LHCN-M2 (cell line): ENCODE measurements around the gene RASL11B. TPM values are rescaled to one million over a fixed set of nuclear protein-coding genes. Genes with fewer than 3 reads are reported as not detected.
"Not testable (repeated sequence)": the region's sequence is repeated elsewhere in the genome, so short reads cannot be mapped to it uniquely, and the experiment has no call there.

Experiments used
- DNase-seq: peaks from one replicate; pipeline ENCODE4 v3.0.0-alpha.2; 2012; ENCODE audit warnings: low read depth
- polyA plus RNA-seq: library from polyadenylated mRNA; unstranded; fragments of >200 nt; gene quantifications from one replicate; pipeline ENCODE4 v1.2.1, GENCODE V29; 2012; ENCODE audit warnings: missing spikeins
- total RNA-seq: library from RNA; depleted of rRNA; stranded (reverse); fragments of >200 nt; gene quantifications from 2 replicates; pipeline ENCODE4 v1.2.3, GENCODE V29; 2014; rRNA removed

RASL11B gene, protein sequence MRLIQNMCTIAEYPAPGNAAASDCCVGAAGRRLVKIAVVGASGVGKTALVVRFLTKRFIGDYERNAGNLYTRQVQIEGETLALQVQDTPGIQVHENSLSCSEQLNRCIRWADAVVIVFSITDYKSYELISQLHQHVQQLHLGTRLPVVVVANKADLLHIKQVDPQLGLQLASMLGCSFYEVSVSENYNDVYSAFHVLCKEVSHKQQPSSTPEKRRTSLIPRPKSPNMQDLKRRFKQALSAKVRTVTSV
- 0.17 and 0.32 TPM in 2 replicates for total RNA-seq
- 0.18 TPM for polyA plus RNA-seq

- DNase-seq: peak; percentile 66
Observed at GRCh38 chr4:52861879-52862616, at the start of gene RASL11B. Gene RASL11B (plus strand): TSS chr4:52862317. CDS start chr4:52862508, 191 bp downstream.

DNA sequence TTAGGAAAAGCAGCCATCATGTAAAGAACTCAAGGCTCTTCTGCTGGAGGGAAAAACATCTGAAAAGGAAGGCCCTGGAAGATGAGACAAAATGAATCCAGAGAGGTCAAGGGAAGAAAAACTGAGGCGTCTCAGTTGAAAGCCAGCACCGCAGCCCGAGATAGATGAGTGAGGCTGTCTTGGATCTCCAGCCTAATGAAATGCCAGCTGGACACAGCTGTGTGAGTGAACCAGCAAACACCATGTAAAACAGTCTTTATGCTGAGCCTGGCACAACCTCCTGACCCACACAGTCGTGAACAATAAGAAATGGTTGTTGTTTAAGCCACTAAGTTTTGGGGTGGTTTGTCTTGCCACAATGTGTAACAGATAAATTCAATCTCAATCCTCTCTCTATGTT lies 48.6 kb upstream of the RASL11B start:
- no peak for DNase-seq

DNA sequence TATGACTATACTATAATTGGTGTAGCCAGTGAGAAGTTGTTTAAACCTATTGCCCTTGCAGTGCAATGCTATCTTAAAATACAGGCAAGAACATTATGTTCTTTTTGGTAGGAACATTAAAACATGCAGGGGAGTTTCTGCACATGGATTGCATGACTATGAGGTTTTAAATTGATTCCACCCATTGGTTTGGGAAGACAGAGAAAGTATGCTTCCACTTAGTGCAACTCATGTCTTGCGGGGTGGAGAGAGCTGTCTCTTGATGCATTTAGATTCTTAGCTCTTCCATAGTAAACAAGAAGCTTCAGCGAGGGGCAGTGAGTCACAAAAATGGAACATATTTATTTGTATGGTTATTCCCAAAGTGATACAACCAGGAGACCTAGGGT lies 39.5 kb upstream of the RASL11B start:
- peak; percentile 79 for DNase-seq

DNA sequence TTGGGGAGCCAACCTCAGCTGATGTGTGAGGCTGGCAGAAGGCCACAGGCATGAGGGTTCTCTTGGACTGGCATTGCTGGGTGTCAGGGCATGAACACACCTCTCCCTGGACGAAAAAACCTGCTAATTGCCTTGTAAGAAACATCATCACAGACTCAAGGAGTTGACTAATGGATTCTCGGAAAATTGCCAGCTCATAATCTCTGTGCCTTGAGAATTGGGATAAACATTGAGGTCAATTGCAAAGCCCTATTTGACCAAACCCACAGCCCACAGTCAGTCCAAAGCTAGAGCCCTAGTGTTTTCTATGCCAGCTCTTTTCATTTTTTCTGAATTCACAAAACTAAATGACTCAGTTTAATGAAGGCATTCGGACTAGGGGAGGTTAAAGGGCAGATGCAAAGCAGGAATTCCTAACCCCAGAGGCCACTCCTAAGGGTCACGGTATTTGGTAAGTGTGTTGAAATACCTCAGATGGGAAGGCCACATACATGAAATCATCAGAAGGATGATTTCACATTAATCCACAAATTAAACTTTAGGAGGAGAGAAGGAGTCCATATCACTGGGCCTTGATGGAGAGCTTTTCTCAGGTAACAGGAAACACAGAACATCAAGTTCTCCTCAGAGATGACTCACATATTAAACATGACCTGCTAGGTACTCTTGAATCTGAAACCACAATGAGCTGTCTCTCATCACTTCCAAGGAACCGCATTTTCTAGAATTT lies 39.0 kb upstream of the RASL11B start:
- peak; percentile 95 for DNase-seq

DNA sequence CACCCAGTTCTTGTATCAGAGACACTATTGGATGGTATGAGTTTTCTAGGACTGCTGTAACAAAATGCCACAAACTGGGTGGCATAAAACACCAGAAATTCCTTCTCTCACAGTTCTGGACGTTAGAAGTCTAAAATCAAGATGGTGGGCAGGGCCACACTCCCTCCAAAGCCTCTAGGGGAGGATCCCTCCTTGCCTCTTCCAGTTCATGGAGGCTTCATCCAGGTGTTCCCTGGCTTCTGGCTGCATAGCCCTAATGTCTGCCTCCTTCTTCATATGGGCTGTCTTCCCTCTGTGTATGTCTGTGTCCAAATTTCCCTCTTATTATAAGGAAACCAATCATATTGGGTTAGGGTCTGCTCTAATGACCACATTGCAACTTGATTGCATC lies 38.4 kb upstream of the RASL11B start:
- no peak for DNase-seq

GRCh38 chr4:52824270-52824602 lies 37.9 kb upstream of the RASL11B start:
- no peak for DNase-seq

- DNase-seq: no peak
Observed at GRCh38 chr4:52824603-52825459, 37.3 kb upstream of the RASL11B start.

GRCh38 chr4:52825460-52826090 lies 36.5 kb upstream of the RASL11B start:
- no peak for DNase-seq

DNA sequence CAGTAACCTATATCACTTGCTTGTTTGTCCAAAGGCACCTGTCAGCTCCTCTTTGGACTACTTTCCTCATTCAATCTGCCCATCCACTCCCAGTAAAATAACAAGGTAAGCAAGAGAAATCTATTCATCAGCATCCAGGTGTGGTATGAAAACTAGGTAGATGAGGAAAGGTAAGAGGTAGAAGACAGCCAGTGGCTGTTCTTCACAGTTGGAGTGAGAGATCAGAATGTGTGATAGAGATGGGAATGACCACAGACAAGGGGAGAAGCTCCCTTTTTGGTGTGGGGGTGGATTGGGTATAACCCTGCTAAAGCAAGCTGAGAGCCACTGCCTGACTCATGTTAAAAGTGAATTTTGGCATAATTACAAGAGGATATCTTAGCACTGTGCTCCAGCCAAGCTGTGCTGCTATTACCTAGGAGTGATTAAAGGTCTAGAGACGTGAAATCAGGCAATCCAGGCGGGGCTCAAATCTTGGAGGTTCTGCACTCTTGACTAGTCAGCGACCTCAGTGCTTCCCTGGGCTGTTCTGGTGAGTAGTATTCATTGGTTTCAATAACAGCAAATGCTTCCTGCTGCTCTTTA lies 28.1 kb upstream of the RASL11B start:
- no peak for DNase-seq

DNA sequence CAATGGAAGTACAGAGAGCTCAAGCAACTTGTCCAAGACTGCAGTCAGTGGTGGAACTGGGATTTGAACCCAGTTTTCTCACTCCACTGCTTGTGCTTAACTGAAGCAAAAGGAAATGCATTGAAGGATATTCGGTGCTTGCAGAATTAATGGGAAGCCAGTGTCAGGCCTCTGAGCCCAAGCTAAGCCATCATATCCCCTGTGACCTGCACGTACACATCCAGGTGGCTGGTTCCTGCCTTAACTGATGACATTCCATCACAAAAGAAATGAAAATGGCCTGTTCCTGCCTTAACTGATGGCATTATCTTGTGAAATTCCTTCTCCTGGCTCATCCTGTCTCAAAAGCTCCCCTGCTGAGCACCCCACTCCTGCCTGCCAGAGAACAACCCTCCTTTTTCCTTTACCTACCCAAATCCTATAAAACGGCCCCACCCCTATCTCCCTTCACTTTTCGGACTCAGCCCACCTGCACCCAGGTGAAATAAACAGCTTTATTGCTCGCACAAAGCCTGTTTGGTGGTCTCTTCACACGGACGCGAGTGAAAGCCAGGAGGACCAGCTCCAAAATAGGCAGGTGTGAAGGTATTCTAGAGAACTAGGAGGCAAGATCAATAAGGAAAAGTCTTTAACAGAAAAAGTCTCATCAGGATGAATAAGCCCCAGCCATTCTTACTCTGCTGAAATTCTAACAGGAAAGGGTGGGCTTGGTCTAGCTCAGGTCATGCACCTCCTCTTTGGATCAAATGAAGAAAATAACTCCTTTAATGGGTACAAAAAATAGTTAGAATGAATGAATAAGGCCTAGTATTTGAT lies 27.3 kb upstream of the RASL11B start:
- DNase-seq: not testable (repeated sequence)

DNA sequence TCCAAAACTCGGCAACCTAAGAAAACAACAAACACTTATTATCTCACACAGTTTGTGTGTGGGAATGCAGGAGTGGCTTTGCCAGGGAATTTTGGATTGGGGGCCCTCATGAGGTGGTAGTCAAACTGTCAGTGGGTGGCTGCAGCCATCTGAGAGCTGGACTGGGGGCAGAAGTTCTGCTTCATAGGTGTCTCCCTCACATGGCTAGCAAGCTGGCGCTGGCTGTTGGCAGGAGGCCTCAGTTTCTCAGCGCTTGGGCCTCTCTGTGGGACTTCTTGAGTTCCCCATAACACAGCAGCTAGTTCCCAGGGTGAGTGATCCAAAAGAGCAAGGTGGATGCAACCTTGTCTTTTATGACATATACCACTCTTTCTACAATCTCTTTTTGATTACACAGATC lies 26.0 kb upstream of the RASL11B start:
- no peak for DNase-seq

GRCh38 chr4:52836678-52837077 lies 25.4 kb upstream of the RASL11B start:
- no peak for DNase-seq

- peak; percentile 69 for DNase-seq
Observed at GRCh38 chr4:52837716-52838558, 24.2 kb upstream of the RASL11B start.

- no peak for DNase-seq
Observed at GRCh38 chr4:52838729-52839586, 23.2 kb upstream of the RASL11B start.

DNA sequence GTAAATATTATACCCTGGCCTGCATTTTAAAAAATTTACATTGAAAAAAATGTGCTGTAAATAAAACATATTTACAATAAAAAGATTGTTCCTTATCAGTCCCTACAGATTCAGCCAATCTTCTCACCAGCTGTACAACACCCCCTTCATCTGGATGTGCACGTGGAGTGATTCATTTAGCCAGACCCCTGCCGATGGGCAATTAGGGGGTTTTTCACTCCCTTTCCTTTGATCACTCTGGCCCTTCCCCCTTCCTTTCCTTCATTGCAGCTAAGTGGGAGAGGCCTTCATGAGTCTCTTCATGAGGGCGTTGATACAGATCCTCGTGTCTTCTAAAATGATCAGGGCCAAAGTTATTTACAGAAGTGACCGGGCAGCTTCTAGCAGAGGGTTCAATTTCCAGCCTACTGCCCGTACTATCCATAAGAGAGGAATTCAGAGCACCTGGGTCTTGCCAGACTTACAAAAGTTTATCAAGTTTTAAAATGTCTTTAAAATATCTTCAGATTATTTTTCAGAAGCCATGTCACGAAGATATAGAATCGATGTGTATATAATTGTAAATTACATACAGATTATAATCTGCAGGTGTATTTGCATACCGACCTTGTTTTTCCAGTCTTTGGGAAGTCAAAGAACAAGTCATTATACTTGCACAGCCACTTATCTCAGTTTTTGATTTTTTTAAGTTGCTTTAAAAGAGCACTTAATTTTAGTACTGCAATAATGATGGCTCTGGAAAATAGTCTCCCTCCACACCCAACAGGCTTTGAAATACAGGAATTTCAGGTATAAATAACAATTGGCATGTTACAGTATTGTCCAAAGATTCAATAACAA lies 21.4 kb upstream of the RASL11B start:
- no peak for DNase-seq

- no peak for DNase-seq
Observed at GRCh38 chr4:52841682-52842456, 20.2 kb upstream of the RASL11B start.
